NCI-H2107 (cell line): Measurements from ENCODE around the gene SERPINB6.
"Not testable (repeated sequence)": the region's sequence is repeated elsewhere in the genome, so short reads cannot be mapped to it uniquely, and the experiment has no call there.

ENCODE experiments used
- DNase-seq: peaks from one replicate; lab custom pipeline; 2025; lab: John Stamatoyannopoulos, UW

The SERPINB6 gene

GRCh38 chr6:2911171-2911570, 60.2 kb downstream of the SERPINB6 start:
- DNase-seq: no peak

GRCh38 chr6:2909718-2910117, 61.6 kb downstream of the SERPINB6 start:
- no peak for DNase-seq

- not testable (repeated sequence) for DNase-seq
Measured at GRCh38 chr6:2909051-2909606, 62.2 kb downstream of the SERPINB6 start.

- DNase-seq: not testable (repeated sequence)
Measured at GRCh38 chr6:2908516-2908915, 62.9 kb downstream of the SERPINB6 start.

DNA sequence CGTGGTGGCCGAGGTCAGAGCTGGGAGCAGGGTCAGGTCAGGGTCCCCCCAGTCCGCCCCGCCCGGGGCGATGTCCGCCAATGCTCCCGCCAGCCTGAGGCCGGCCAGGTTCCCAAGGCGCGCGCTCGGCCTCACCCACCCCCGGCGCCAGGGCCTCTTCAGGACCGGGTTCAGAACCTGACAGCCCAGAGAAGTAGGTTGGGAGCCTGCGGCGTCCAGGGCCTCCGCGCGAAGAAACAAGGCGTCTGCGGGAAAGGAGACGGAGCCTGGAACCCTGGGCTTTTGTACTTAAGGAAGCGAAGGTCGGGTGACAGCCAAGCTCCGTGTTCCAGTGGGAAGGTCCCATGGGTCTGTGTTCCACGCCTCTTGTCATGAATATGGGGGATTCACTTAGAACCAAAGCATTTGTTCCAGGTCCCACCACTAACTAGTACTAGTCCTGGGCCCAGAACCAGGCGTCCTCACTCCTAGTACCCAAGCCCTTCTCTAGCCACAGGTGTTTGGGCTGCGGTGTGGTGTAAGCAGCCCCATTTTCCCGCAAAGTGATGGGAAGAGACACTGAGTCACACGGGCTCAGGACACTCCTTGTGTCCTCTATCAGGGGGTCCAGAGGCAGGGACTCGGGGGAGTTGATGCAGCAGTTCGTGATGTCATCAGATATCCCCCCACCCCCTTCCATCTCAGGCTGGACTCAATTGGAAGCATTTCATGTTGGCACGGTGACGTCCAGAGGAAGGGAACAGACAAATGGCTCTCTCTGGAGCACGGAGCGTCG, 67.8 kb downstream of the SERPINB6 start:
- not testable (repeated sequence) for DNase-seq

- DNase-seq: not testable (repeated sequence)
Measured at GRCh38 chr6:2901645-2902502, 69.5 kb downstream of the SERPINB6 start.

DNA sequence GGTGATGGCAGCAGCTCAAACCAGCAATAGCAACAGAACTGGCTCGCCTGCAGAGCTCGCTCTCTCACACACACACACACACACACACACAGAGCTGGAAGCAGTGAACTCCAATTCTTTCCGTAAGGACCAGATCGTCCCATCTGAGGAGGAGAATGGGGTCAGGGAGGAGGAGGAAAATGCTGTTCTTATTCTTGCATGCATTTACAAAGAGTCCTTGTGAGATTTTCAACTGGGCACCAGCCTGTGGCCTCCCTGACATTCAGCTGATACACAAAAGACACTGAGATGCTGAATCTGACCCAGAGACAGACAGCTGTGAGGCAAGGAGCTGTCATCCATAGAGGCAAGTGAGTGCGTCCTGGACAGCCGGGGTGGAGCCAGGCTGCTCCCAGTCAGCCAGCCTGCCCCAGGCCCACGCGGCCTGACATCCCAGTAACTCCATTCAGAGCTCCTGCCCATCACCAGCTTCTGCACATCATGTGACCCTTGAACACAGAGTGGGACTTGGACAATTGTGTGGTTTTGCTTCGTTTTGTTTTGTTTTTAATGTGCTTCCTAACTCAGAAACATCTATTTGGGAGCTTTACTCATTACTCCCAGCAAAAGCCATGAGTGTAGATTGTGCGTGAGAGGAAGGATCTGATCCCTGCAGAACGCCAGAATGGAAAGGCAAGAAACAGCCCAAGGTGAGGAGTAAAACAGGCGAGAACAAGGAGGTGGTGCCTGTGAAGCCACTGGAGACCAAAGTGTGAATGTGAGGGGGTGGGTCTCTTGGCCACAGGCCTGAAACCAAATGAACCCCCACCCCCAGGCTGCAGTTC, 70.3 kb downstream of the SERPINB6 start:
- no peak for DNase-seq

DNA sequence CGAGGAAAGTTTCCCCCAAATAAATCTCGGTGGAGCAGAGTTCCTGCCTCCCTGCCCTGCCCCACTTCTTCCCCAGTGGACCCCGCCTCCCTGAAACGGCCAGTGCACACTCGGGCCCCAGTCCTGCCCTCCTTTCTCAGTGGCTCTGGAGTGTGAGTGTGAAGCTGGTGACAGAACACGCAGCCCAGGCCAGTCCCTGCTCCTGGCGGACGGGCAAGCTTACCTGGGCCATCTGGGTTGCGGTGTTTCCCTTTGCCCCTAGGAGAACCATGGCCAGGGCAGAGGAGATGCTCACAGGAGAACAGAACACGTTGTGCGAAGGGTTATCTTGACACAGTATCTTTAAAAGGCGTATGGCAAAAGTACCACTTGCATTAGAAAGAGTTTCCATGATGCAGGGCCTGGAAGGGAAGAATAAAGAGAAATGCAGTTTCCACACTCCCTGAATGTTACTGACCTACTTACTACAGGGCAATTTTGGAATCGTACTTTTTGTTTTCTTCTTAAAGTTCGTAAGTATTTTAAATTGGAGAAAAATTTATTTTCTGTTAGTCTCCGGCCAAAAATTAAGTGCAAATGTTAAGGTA, 71.1 kb downstream of the SERPINB6 start:
- no peak for DNase-seq

DNA sequence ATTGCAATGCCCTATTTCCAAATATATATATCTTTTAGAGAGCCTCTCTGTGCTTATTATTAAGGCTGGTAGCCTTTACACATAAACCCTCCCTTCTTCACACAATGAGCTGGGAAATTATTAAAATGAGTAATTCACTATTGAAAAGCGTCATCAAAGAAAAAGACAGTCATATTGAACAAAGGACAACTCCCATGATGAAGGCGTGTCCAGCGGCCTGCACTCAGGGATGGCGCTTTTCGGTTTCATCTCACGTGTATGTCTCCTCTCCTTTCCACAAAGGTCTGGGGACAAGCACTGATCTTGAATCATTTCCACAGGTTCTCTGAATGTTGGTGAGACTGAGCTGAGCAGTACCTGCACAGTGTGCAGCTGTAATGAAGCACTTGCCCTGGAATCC, 71.8 kb downstream of the SERPINB6 start:
- DNase-seq: no peak
